NCI-H146 (cell line): ENCODE results near the gene ENGASE.
A peak's percentile ranks its signal among the peaks of the same experiment; 100 is the strongest.
"Not testable (repeated sequence)": the region's sequence is repeated elsewhere in the genome, so short reads cannot be mapped to it uniquely, and the experiment has no call there.

ENCODE experiments used
- DNase-seq: peaks from one replicate; lab custom pipeline; 2025; lab: John Stamatoyannopoulos, UW

ENGASE gene, protein sequence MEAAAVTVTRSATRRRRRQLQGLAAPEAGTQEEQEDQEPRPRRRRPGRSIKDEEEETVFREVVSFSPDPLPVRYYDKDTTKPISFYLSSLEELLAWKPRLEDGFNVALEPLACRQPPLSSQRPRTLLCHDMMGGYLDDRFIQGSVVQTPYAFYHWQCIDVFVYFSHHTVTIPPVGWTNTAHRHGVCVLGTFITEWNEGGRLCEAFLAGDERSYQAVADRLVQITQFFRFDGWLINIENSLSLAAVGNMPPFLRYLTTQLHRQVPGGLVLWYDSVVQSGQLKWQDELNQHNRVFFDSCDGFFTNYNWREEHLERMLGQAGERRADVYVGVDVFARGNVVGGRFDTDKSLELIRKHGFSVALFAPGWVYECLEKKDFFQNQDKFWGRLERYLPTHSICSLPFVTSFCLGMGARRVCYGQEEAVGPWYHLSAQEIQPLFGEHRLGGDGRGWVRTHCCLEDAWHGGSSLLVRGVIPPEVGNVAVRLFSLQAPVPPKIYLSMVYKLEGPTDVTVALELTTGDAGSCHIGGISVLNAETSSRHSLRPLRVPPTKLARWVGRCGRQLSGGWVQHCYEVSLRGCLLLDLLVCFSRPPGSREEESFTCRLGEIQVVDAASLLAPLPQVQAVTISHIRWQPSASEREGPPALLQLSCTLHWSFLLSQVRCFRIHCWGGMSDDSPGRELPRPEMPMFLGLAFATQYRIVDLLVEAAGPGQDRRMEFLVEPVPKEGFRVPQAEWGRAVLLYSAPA

DNA sequence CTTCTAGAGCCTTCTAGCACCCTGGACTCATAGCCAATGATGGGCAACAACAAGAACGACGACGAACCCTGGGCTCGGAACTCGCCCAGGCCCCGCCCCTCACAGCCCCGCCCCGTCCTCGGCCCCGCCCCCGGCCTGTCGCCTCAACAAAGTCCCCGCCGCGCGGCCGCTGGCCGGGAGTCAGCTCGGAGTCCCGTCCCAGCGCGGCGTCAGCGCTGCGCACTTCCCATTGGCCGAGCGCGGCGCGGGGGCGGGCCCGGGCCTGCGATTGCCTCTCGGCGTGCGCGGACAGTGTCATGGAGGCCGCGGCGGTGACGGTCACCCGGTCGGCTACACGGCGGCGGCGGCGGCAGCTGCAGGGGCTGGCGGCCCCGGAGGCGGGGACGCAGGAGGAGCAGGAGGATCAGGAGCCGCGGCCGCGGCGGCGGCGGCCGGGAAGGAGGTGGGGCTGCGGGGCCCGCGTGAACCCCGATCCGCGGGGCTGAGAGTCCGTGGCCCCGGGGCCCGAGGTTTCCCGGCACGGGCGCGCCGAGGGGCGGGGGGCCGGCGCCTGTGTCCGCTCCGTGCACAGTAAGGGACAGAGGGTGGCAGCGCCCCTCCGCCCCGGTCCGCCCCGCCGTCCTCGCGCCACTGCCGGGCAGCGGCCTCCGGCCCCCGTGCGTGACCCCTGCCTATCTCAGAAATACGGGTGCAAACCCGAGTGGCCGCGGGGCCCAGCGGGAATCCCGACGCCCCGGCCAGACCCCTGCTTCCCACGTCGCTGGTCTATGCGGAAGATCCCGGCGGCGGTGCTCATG is at the start of gene ENGASE:
TSS of gene ENGASE (plus strand) at position 176 of the 797 bp plus-strand sequence. CDS start at position 297, 121 bp downstream.
- DNase-seq: peak; percentile 91

DNA sequence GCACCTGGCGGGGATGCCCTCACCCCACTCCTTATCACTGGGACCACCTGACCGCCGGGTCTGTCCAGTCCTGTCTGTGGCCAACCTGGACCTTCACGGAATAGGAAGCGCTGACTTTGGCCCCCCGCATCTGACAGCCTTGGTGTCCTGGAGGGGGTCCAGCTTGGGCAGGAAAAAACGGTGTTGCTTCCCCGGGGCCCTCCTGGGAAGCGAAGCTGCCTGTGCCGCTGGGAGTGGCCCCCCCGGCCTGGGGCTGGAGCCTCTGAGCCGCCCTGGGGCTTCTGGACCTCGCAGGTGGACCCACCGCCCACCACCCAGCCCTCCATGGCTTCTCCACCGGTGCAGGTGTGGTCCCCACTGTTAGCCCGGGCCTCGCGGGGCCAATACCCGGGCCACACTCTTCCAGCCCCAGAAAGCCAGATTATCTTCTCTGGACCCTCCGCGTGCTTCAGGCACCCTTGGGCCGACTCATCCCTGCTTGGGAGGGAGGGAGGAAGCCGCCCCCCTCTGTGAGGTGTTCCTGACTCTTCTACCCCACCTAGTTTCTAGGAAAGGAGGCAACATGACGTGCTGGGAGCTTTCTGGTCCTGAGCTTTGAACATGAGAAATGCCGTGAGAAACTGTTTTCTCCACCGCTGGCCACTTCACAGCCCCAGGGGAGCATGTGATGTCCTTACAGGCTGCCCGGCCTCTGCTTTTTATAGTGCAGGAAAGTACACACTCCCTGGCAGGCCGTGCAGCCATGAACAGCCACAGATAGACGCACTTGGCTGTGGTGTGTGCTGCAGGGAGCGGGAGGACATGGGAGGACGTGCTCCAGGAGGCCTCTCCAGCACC is 49.5 kb upstream of the ENGASE start:
- DNase-seq: no peak

DNA sequence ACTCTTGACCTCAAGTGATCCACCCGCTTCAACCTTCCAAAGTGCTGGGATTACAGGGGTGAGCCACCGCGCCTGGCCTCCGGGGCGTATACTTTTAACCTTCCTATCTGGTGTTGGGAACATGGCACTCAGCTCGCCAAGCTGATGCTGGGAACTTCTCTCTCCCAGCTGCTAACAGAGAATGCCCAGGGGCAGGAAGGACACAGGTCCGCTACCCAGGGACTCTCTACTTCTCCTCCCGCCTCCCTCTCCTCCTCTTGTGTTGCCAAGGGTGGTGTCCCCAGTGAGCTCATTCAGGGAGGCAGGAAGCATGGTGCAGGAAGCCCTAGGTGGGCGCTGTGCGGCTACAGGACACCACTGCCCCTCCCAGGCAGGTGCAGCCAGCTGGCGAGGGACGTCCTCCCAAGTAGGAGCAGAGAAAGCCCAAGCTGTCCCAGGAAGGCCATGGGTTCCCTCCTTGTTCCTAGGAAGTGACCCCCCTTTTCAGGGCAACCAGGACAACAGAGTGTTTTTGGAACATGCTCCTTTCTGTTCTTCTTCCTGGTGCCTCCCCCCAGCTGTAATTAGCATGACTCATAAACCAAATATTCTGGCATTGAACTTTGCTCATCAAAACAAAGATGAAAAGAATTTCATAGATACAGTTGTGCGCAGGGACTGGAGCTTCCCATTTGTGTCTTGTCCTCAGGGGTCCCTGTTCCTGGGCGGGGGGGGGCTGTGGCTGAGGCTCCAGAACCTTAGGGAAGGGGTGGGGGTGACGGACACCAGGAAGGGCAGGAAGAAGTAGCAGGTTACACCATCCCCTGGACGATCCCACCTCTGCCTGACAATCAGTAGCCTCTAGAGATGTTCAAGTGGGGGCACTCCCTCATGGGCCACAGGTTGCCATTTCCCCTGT is 48.0 kb upstream of the ENGASE start:
- peak; percentile 81 for DNase-seq

DNA sequence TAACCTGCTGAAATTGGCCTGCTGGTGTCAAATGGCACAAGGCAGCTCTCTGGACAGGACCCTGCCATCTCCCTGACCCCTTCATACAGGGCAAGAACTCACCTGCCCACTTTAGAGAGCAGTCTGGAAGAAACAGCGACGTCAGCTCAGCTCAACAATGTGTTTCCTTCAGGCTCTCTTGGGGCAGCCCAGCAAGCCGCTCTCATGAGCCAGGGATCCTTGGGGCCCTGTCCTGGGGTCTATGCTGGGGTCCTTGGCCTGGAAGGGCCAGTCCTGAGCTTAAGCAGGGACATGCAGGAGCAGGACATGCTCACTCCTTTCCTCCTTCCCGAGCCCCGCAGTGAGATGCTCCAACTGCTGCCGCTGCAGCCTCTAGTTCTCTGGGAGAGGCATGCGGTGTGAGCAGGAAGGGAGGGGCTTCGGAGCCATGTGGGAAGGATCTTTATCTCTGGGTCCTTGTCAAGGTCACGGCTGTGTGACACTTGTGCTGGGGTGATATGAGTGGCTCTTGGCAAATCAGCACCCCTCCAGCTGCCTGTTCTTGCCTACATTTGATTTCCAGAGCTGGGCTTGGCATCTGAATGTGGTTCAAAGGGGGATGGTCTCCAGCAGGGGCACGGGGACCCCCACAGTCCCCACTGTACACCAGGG is 47.2 kb upstream of the ENGASE start:
- no peak for DNase-seq

DNA sequence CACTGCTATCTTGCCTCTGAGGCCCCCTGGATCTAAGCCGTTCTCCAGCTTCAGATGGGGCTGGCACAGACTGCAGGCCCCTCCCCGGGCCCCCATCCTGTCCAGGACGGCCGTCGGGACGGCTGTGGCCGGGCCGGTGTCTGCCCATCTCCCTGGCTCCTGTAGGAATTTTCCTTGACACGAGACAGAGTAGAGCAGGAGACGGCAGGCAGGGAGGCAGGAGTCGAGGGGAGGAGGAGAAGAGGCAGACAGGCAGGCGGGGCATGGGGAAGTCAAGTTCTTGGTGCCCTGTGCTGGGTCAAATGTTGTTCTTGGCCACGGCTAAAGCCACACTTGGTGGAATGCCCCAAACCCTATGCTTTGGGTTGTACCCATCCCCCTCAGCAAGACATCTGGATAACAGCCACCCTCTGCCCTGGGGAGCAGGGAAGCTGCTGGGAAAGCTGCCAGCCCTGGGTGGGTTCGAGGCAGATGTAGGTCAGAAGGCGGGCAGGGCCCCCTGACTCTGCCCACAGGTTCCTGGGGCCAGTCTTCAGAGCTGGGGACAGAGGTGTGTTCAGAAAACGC is 46.6 kb upstream of the ENGASE start:
- DNase-seq: no peak

DNA sequence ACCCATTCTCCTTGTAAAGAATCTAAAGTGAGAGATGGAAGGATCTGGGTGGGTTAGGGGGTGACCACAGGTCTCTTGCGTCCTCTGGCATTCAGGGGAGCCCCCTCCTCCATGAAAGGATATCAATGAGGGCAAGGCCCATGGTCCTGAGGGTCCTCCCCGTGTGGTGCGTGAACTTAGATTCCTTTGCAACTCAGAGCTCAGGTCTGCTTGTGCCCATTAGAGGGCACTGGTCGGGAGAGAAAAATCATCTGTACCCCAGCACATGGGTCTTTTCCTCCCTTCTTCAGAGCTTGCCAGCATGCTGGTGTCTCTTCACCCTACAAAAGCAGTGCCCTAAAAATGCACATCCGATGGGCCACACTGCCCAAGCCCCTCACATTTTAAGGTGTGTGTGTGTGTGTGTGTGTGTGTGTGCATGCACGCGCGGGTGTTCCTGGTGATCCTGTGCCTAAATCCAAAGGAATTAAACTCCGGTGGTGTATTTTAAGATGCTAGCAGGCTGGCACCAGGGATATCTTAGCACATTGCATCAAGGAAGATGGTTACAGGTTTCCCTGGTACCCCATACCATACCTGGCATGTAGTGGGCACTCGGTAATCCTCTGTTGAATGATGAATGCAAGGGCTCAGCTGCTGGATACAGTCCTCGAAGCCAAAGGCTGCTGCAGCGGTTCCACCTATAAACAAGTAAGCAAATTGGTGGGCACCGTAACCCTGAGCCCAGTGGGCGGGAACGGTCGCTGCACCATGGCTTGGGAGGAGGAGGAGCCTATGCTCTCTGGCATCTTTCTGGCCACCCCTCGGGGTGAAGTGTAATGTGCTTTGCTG is 45.9 kb upstream of the ENGASE start:
- DNase-seq: no peak

DNA sequence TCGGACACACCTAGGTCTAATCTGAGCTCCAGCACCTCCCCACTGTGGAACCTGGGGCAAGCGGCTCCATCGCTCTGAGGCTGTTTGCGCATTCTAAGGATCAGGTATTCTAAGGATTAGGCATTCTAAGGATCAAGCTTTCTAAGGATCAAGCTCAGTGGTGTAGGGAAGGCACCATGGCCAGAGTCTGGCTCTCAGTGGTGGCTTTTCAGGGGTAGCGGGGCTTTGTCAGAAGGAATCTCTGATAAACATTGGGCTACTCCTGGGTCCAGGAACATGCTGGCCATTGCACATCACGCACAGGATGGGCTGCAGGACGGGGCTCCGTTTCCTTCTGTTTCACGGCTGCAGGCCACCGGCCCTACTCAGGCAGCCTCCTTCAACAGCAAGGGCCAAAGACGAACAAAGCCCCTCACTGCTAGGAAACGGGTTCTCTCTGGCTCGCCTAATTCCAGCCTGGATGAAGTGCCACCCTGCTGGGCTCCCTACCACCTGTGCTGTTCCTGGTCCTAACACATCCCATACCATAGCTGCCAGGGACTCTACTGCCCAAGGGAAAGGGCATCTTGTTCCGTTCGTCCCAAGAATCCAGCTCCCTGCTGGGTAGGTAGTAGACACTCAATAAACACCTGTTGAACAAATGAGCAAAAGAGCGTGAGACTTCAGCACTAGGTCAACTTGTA is 45.2 kb upstream of the ENGASE start:
- no peak for DNase-seq

DNA sequence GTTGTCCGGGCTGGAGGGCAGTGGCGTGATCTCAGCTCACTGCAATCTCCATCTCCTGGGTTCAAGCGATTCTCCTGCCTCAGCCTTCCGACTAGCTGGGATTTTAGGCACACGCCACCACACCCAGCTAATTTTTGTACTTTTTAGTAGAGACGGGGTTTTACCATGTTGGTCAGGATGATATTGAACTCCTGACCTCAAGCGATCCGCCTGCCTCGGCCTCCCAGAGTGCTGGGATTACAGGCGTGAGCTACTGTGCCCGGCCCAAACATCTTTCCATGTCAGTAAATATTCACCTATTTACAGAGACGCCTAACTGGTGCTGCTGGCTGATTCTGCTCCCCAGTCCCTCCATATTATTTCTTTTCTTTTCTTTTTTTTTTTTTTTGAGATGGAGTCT is 44.0 kb upstream of the ENGASE start:
- not testable (repeated sequence) for DNase-seq

DNA sequence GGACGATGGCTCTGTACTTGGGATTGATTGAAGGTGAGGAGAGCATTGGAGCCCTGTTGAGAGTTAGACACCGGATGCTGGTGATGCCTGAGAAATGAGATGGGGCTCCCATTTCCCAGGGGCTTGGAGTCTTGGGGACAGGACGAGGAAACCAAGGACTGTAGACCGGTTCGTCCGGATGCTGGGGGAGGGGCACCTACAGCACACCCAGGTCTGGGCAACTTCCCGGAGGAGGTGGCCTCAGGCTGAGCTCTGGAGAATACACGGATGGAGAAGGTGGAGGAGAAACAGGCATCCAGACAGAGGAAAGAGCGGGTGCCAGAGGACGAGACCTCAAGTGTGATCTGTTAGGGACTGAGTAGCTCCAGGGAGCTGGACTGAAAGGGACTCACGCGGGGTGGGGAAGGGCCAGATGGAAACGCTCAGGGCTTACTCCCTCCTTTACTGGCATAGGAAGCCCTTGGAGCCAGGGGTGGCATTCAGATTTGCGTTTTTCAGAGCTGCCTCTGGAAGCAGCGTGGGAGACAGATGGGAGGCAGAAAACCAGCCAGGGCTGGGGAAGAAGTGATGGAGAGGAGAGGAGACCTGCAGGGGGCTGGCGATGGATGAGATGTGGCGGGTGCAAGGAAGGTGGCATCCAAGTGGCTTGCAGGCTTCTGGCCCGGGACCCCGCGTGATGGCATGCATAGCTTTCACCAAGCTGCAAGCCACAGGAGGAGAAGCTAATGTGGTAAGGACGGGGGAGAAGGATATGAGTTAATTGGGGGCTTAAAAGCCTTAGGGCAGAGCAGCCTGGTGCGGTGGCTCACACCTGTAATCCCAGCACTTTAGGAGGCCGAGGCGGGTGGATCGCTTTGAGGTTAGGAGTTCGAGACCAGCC is 42.4 kb upstream of the ENGASE start:
- no peak for DNase-seq

DNA sequence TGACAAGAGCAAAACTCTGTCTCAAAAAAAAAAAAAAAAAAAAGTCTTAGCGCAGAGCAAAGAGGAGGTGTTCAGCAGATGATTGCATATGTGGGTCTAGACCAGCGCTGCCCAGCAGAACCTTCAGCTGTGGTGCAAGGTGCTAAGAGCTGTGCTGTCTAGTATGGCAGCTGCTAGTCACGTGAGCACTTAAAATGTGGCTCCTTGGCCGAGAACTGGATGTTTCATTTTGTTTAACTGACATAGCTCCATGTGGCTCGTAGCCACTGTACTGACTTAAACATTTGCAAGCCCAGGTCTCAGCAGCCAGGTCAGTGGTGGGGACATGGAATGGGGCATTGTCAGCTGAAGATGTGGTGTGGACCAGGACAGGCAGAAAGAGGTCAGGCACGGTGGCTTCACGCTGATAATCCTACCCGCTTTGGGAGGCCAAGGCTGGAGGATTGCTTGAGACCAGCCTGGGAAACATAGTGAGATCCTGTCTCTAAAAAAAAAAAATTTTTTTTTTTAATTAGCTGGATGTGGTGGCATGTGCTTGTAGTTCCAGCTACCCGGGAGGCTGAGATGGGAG is 41.5 kb upstream of the ENGASE start:
- no peak for DNase-seq

DNA sequence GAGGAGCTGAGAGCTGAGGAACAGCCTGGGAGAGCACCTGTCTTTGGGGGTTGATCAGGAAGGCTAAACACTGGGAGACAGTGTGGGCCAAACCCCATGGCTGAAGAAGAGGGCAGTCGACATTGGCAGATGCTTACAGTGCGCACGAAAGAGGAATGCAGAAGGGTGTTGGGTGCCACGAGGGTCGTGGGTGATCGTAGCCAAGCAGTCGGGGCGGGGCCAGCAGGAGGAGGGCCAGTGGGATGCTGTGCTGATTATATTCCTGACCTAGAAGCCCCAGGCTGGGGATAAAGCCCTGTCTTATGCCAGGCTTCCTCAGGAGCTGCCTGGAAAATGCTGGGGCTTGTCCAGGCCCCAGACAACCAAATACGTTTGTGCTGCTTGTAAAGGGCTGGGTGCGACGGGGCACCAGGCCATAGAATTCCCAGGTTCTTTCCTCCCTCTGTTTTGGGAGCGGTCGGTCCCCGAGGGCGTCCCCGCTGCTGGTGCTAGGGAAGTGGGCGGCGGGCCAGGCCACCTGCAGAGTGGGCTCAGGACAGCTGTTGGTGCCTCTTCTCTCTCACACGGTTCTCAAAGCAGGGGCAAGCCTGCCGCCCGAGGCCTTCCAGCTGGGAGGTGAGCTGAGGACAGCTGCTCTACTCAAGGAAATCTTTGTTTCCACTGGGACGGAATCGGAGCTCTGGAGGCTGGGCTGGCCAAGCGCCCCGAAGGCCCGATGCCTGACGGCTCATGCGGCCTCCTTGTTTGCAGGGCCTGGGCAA is 40.7 kb upstream of the ENGASE start:
- peak; percentile 86 for DNase-seq

DNA sequence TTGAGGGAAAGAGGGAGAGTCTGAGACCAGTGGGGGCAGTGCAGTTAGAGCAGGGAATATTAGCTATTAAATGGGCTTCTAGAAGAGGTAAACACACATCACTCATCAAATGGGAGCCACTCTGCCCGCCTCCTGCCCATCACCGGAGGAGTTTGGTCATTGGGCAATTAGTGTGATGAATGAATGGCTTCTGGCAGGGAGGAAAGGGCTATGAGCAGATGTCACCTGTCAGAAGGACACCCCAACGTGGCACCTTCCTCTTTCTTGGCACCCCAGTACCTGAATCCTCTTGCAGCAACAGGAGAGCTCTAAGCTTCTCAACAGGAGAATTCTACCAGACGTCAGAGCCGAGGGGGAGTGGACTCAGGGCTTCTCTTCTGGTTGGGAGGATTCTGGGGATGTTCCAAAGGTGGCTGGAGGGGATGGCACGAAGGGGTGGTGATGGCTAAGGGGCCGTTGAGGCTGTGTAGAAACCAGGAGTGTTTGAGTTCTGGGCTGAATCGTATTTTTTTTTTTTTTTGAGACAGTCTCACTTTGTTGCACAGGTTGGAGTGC is 39.6 kb upstream of the ENGASE start:
- DNase-seq: peak; percentile 14

DNA sequence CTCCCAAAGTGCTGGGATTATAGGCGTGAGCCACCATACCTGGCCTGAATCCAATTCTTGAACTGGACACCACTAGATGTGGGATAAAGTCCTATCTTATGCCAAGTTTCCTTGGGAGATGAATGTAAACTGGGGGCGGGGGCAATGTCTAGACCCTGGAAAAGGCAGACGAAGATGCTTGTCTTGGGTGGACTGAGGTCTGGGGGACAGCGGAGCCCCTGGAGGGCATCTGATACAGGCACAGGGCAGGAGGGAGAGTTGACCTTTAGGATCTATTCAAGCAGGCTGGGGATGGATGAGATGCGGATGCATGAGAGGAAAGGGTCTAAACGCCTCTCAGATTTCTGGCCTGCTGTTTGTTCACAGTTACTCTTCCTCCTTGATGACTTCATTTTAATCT is 38.9 kb upstream of the ENGASE start:
- no peak for DNase-seq

DNA sequence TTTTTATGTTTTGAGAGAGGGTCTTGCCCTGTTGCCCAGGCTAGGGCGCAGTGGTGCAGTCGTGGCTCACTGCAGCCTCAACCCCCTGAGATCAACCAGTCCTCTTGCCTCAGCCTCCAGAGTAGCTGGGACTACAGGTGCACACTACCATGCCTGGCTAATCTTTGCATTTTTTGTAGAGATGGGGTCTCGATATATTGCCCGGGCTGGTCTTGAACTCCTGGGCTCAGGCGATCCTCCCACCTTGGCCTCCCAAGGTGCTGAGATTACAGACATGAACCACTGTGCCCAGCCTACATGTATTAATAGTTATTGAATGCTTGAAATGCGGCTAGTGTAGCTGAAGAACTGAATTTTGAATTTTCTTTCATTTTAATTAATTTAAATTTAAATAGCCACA is 38.4 kb upstream of the ENGASE start:
- DNase-seq: no peak

DNA sequence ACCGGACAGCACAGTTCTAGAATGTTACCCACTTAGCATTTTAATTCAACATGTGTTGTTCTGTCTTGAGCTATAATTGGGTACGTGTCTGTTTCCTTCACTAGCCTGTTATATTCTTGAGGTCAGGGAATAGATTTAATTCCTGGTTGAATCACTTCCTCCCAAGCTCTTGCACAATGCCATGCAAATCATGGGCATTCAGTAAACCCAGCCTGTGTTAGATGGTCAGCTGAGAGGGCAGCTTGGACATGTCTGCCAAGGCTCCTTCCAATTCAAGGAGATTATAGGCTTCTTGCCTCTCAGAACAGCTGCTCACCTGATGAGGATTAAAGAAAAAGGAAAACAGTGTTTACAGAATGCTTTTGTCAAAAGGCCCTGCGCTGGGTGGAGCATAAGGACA is 38.0 kb upstream of the ENGASE start:
- no peak for DNase-seq
